SK-N-SH (cell line): ENCODE measurements around the gene RAB10. TPM values are rescaled to one million over a fixed set of nuclear protein-coding genes. Genes with fewer than 3 reads are reported as not detected.
"Not testable (repeated sequence)": the region's sequence is repeated elsewhere in the genome, so short reads cannot be mapped to it uniquely, and the experiment has no call there.

Source experiments
- CTCF ChIA-PET: fragments of 300-600, 350-600 bp; formaldehyde crosslinking; extraction: SDS; loops from one replicate; lab custom pipeline; 2021; lab: Yijun Ruan, JAX
- POLR2A ChIA-PET: fragments of 350-600 bp; sonication (Branson Sonifier 250); formaldehyde crosslinking; extraction: SDS; loops from one replicate; lab custom pipeline; 2020; ENCODE audit warnings: antibody characterized with exemption, inconsistent platforms; lab: Yijun Ruan, JAX
- DNase-seq: peaks from one replicate; pipeline ENCODE4 v3.0.0; 2012
- H2AFZ ChIP-seq: fragments of 200-600 bp; sonication (generic); 2 replicates; pipeline ENCODE4 v1.8.1; 2016; ENCODE audit warnings: antibody characterized with exemption, mild to moderate bottlenecking, low read depth
- H3F3A ChIP-seq: fragments of 200-600 bp; sonication (generic); replicated peaks from 2 replicates; pipeline ENCODE3; 2016; ENCODE audit warnings: antibody characterized with exemption, mild to moderate bottlenecking; ENCODE audit not compliant: insufficient read depth
- H3K27ac ChIP-seq, 2 experiments: fragments of 200-500 bp in 1 of 2; fragments of 200-600 bp in 1 of 2; sonication (Bioruptor generic) in 1 of 2; sonication (generic), shearing (Covaris generic) in 1 of 2; 2 replicates each; pipeline versions ENCODE4 v1.5.1 to v1.6.1; 2014 to 2016; ENCODE audit warnings: low read depth in 2 of 2, inconsistent platforms in 1 of 2, low read length in 1 of 2, mild to moderate bottlenecking in 1 of 2, mixed read lengths in 1 of 2
- H3K27me3 ChIP-seq: fragments of 200-600 bp; sonication (generic), shearing (Covaris generic); 2 replicates; pipeline ENCODE4 v1.6.1; 2016; ENCODE audit warnings: mixed run types; ENCODE audit not compliant: insufficient read depth
- H3K36me3 ChIP-seq, 2 experiments: fragments of 200-500 bp in 1 of 2; fragments of 200-600 bp in 1 of 2; sonication (Bioruptor generic) in 1 of 2; sonication (generic) in 1 of 2; replicated peaks in 1 of 2; 2 replicates each; pipeline versions ENCODE3 to v1.5.1; 2014 to 2016; ENCODE audit warnings: low read length in 1 of 2, mild to moderate bottlenecking in 1 of 2; ENCODE audit not compliant: insufficient read depth in 2 of 2, control insufficient read depth in 1 of 2
- H3K4me1 ChIP-seq, 2 experiments: fragments of 200-500 bp in 1 of 2; fragments of 200-600 bp in 1 of 2; sonication (Bioruptor generic) in 1 of 2; sonication (generic), shearing (Covaris generic) in 1 of 2; 2 replicates each; pipeline versions ENCODE4 v1.5.1 to v1.6.1; 2014 to 2016; ENCODE audit warnings: low read depth in 1 of 2, low read length in 1 of 2, mixed run types in 1 of 2; ENCODE audit not compliant: insufficient read depth in 2 of 2, control insufficient read depth in 1 of 2
- H3K4me2 ChIP-seq: fragments of 200-600 bp; sonication (generic), shearing (Covaris generic); 2 replicates; pipeline ENCODE4 v1.6.1; 2017; ENCODE audit warnings: mixed run types
- H3K4me3 ChIP-seq, 2 experiments: fragments of 200-500 bp in 1 of 2; fragments of 200-600 bp in 1 of 2; sonication (Bioruptor generic) in 1 of 2; sonication (generic), shearing (Covaris generic) in 1 of 2; 2 replicates each; pipeline versions ENCODE4 v1.5.1 to v1.8.1; 2014 to 2016; ENCODE audit warnings: low read depth in 2 of 2, inconsistent platforms in 1 of 2, low read length in 1 of 2, mild to moderate bottlenecking in 1 of 2, mixed read lengths in 1 of 2, moderate library complexity in 1 of 2
- H3K79me2 ChIP-seq: fragments of 200-600 bp; sonication (generic); 2 replicates; pipeline ENCODE4 v1.8.1; 2017; ENCODE audit warnings: mild to moderate bottlenecking; ENCODE audit not compliant: insufficient read depth
- H3K9ac ChIP-seq: fragments of 200-600 bp; sonication (generic); 2 replicates; pipeline ENCODE4 v1.6.1; 2017; ENCODE audit warnings: mixed run types
- H3K9me2 ChIP-seq: fragments of 200-600 bp; sonication (generic); 2 replicates; pipeline ENCODE4 v1.6.1; 2017; ENCODE audit warnings: mixed run types
- H3K9me3 ChIP-seq: fragments of 200-600 bp; sonication (generic); 2 replicates; pipeline ENCODE4 v1.6.1; 2017; ENCODE audit warnings: mixed run types, mild to moderate bottlenecking, moderate library complexity
- H4K20me1 ChIP-seq: fragments of 200-600 bp; sonication (generic); 2 replicates; pipeline ENCODE4 v1.6.1; 2017; ENCODE audit warnings: mild to moderate bottlenecking, mixed run types; ENCODE audit not compliant: insufficient read depth
- CHD2 ChIP-seq: fragments of 150-350 bp; IDR thresholded peaks from 2 replicates; pipeline ENCODE4 v1.6.1; 2018; ENCODE audit warnings: low read length; ENCODE audit not compliant: partially characterized antibody
- EZH2phosphoT487 ChIP-seq: fragments of 200-600 bp; sonication (generic); IDR thresholded peaks from 2 replicates; pipeline ENCODE4 v1.6.1; 2017; ENCODE audit warnings: low read depth, mixed run types, mild to moderate bottlenecking, antibody characterized with exemption, moderate library complexity, borderline replicate concordance
- FOSL2 ChIP-seq: IDR thresholded peaks from 2 replicates; pipeline ENCODE4 v1.4.0; 2012; ENCODE audit warnings: low read depth, mild to moderate bottlenecking, moderate library complexity, borderline replicate concordance
- GABPA ChIP-seq: IDR thresholded peaks from 2 replicates; pipeline ENCODE4 v1.4.0; 2012; ENCODE audit warnings: low read depth, mild to moderate bottlenecking
- MEF2A ChIP-seq: IDR thresholded peaks from 2 replicates; pipeline ENCODE4 v1.4.0; 2012; ENCODE audit warnings: low read depth, borderline replicate concordance
- RAD21 ChIP-seq: IDR thresholded peaks from 2 replicates; pipeline ENCODE4 v1.6.1; 2012; ENCODE audit warnings: mild to moderate bottlenecking, low read length
- RCOR1 ChIP-seq: fragments of 150-350 bp; IDR thresholded peaks from 2 replicates; pipeline ENCODE4 v1.6.1; 2017; ENCODE audit warnings: antibody characterized with exemption, low read length
- RXRA ChIP-seq: IDR thresholded peaks from 2 replicates; pipeline ENCODE4 v1.4.0; 2012; ENCODE audit warnings: low read depth, mild to moderate bottlenecking, borderline replicate concordance
- SIN3A ChIP-seq: IDR thresholded peaks from 2 replicates; pipeline ENCODE4 v1.6.1; 2012; ENCODE audit warnings: low read depth, mild to moderate bottlenecking, low read length, moderate library complexity, borderline replicate concordance
- TEAD4 ChIP-seq: IDR thresholded peaks from 2 replicates; pipeline ENCODE4 v1.4.0; 2012; ENCODE audit warnings: mild to moderate bottlenecking, borderline replicate concordance; ENCODE audit not compliant: insufficient read depth
- YY1 ChIP-seq: IDR thresholded peaks from 2 replicates; pipeline ENCODE4 v1.4.0; 2012; ENCODE audit warnings: low read depth, mild to moderate bottlenecking
- WGBS: methylation state at CpG from one replicate; pipeline ENCODE4 v1.1.6; 2017; ENCODE audit warnings: low lambda C conversion rate; 5-methylcytosine and 5-hydroxymethylcytosine counted together
- polyA plus RNA-seq, 3 experiments: library from polyadenylated mRNA; depleted of rRNA; stranded (reverse); fragments of >200 nt; gene quantifications; 2 replicates each; pipeline ENCODE4 v1.2.3, GENCODE V29; 2012
- TF ChIP-seq, protein P1 (sequence below): IDR thresholded peaks from 2 replicates; pipeline ENCODE4; 2012
- TF ChIP-seq, protein P2 (sequence below): fragments of 150-350 bp; IDR thresholded peaks from 2 replicates; pipeline ENCODE4 v1.6.1; 2017; ENCODE audit warnings: antibody characterized with exemption, low read length, low read depth, borderline replicate concordance
- TF ChIP-seq, protein P3 (sequence below): fragments of 200-600 bp; sonication (generic); IDR thresholded peaks from 2 replicates; pipeline ENCODE4 v1.6.1; 2017; ENCODE audit warnings: antibody characterized with exemption, mild to moderate bottlenecking, moderate library complexity
- TF ChIP-seq, protein P4 (sequence below): IDR thresholded peaks from 2 replicates; pipeline ENCODE4 v1.4.0; 2012; ENCODE audit warnings: low read depth
- TF ChIP-seq, protein P5 (sequence below): IDR thresholded peaks from 2 replicates; pipeline ENCODE4 v1.4.0; 2012; ENCODE audit warnings: low read depth, borderline replicate concordance

The RAB10 gene
- polyA plus RNA-seq, 1 of the 3 experiments (the other 2 are of a cell fraction): 47.5 TPM

DNA sequence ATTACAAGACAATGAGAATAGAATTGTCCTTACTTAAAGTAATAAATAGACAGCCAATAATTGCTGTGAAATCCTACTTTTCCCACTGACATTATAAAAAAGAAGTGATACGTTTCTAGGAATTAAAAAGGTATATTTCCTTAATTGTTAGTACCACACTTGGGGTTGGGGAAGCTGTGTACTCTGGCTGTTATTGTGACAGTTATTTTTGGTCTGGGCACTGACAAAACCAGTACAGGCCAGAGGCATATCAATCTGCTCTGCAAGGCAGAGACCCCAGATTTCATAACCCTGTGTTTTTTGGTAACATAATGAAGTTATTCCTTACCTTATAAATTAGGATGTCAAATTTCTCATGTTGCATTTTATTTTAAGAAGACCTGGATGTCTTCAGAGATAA is 66.5 kb downstream of the RAB10 start (continued):
- no peak for TF ChIP-seq EZH2phosphoT487
- TF ChIP-seq MEF2A: no peak

DNA sequence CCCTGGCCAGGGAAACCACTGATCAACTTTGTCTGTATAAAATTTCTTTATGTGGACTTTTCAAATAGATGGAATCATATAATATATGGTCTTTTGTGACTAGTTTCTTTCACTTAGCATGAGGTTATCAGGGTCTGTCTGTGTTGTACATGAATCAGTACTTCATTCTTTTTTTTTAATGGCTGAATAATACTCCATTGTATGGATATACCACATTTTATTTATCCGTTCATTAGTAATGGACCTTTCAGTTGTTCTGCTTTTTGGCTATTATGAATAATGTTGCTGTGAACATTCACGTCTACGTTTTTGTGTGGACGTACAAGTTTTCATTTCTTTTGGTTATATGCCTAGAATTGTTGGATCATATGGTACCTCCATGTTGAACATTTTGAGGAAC is 69.9 kb downstream of the RAB10 start:
- peaks cover 100% of the 10 kb centered on the region for H3K79me2 ChIP-seq
- WGBS: 98% methylated on average over 4 of the region's 4 CpGs
- POLR2A ChIA-PET: no interaction called here

DNA sequence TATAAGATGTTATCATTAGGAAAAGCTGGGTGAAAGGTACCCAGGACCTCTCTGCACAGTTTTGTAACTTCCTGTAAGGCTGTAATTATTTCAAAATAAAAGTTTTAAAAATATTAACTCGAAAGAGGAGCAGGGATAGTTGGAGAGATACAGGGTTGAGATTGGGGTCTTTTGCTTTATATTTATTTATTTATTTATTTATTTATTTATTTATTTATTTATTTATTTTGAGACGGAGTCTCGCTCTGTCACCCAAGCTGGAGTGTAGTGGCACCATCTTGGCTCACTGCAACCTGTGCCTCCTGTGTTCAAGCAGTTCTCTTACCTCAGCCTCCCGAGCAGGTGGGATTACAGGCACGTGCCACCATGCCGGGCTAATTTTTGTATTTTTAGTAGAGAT is 74.8 kb downstream of the RAB10 start:
- 92% methylated on average over 6 of the region's 6 CpGs for WGBS
- ChIA-PET CTCF (interaction anchor here (1.5 kb wide), 1 partner anchor 148 kb away, joined by 3 read pairs; no protein-coding TSS in a partner anchor), POLR2A (interaction anchor here (0.9 kb wide), 1 partner anchor 34 kb away, joined by 3 read pairs; no protein-coding TSS in a partner anchor)
- H3K9ac ChIP-seq, H3K9me3 ChIP-seq, H3K4me2 ChIP-seq, H3K27ac ChIP-seq, H3K4me1 ChIP-seq, H3F3A ChIP-seq, H3K27me3 ChIP-seq, H3K9me2 ChIP-seq, DNase-seq, H3K4me3 ChIP-seq, H2AFZ ChIP-seq: not testable (repeated sequence)
- Histone ChIP-seq H4K20me1 (peaks cover 28% of the 10 kb centered on the region), H3K36me3 (peaks cover 19 to 39% of the 10 kb centered on the region in 2 experiments), H3K79me2 (peaks cover 95% of the 10 kb centered on the region)

More for the DNA sequence above, 69.9 kb downstream of the RAB10 start:
- Histone ChIP-seq H3K36me3 (peaks cover 27 to 38% of the 10 kb centered on the region in 2 experiments), H3K27ac (no peak overlapping the region), H3K9me2 (no peaks in the 10 kb centered on the region), H3K9me3 (no peaks in the 10 kb centered on the region), H3F3A (no peaks in the 10 kb centered on the region), H4K20me1 (peaks cover 56% of the 10 kb centered on the region), H3K4me2 (no peak overlapping the region), H3K4me1 (no peaks in the 10 kb centered on the region; a peak in 1 of 4 replicates), H3K4me3 (no peak overlapping the region), H3K9ac (no peak overlapping the region), H2AFZ (no peak overlapping the region), H3K27me3 (no peaks in the 10 kb centered on the region)
- DNase-seq: no peak
- TF ChIP-seq, protein P1, sequence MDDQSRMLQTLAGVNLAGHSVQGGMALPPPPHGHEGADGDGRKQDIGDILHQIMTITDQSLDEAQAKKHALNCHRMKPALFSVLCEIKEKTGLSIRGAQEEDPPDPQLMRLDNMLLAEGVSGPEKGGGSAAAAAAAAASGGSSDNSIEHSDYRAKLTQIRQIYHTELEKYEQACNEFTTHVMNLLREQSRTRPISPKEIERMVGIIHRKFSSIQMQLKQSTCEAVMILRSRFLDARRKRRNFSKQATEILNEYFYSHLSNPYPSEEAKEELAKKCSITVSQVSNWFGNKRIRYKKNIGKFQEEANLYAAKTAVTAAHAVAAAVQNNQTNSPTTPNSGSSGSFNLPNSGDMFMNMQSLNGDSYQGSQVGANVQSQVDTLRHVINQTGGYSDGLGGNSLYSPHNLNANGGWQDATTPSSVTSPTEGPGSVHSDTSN: no peak
- TF ChIP-seq CHD2 (no peak), SIN3A (no peak), RCOR1 (no peak), FOSL2 (no peak), YY1 (no peak), TEAD4 (no peak), GABPA (no peak), RXRA (no peak), RAD21 (no peak)
- TF ChIP-seq, protein P2, sequence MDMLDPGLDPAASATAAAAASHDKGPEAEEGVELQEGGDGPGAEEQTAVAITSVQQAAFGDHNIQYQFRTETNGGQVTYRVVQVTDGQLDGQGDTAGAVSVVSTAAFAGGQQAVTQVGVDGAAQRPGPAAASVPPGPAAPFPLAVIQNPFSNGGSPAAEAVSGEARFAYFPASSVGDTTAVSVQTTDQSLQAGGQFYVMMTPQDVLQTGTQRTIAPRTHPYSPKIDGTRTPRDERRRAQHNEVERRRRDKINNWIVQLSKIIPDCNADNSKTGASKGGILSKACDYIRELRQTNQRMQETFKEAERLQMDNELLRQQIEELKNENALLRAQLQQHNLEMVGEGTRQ: no peak
- TF ChIP-seq, protein P3, sequence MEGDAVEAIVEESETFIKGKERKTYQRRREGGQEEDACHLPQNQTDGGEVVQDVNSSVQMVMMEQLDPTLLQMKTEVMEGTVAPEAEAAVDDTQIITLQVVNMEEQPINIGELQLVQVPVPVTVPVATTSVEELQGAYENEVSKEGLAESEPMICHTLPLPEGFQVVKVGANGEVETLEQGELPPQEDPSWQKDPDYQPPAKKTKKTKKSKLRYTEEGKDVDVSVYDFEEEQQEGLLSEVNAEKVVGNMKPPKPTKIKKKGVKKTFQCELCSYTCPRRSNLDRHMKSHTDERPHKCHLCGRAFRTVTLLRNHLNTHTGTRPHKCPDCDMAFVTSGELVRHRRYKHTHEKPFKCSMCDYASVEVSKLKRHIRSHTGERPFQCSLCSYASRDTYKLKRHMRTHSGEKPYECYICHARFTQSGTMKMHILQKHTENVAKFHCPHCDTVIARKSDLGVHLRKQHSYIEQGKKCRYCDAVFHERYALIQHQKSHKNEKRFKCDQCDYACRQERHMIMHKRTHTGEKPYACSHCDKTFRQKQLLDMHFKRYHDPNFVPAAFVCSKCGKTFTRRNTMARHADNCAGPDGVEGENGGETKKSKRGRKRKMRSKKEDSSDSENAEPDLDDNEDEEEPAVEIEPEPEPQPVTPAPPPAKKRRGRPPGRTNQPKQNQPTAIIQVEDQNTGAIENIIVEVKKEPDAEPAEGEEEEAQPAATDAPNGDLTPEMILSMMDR: no peak
- TF ChIP-seq, protein P4, sequence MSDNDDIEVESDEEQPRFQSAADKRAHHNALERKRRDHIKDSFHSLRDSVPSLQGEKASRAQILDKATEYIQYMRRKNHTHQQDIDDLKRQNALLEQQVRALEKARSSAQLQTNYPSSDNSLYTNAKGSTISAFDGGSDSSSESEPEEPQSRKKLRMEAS: no peak
- TF ChIP-seq, protein P5, sequence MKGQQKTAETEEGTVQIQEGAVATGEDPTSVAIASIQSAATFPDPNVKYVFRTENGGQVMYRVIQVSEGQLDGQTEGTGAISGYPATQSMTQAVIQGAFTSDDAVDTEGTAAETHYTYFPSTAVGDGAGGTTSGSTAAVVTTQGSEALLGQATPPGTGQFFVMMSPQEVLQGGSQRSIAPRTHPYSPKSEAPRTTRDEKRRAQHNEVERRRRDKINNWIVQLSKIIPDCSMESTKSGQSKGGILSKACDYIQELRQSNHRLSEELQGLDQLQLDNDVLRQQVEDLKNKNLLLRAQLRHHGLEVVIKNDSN: no peak
- CTCF ChIA-PET: interaction anchor here (2.0 kb wide), 1 partner anchor 154 kb away, joined by 8 read pairs; no protein-coding TSS in a partner anchor
